Uterus (tissue), 4 donors: ENCODE data around the gene TTLL4. TPM values are rescaled to one million over a fixed set of nuclear protein-coding genes. Genes with fewer than 3 reads are reported as not detected.

Experiments
- DNase-seq, 2 donors: peaks; one replicate each; pipeline ENCODE4 v3.0.0-alpha.2; 2019 to 2020
- H3K27ac ChIP-seq, 2 donors: fragments of 200-600 bp; sonication (generic); 1 replicate in 1 of 2; 2 replicates in 1 of 2; pipeline ENCODE4 v1.5.1; 2016 to 2018
- H3K27me3 ChIP-seq, 2 donors: fragments of 200-600 bp; sonication (generic); one replicate each; pipeline ENCODE4 v1.5.1; 2018 to 2019; ENCODE audit warnings: control low read depth in 1 of 2
- H3K36me3 ChIP-seq, 2 donors: fragments of 200-600 bp; sonication (generic); one replicate each; pipeline ENCODE4 v1.5.1; 2019; ENCODE audit warnings: control low read depth in 1 of 2
- H3K4me1 ChIP-seq, 2 donors: fragments of 200-600 bp; sonication (generic); one replicate each; pipeline ENCODE4 v1.5.1; 2018 to 2019; ENCODE audit warnings: control low read depth in 1 of 2
- H3K4me3 ChIP-seq, 2 donors: fragments of 200-600 bp; sonication (generic); 1 replicate in 1 of 2; 2 replicates in 1 of 2; pipeline ENCODE4 v1.5.1; 2018 to 2019; ENCODE audit warnings: mild to moderate bottlenecking in 1 of 2
- H3K9me3 ChIP-seq, 2 donors: fragments of 200-600 bp; sonication (generic); one replicate each; pipeline ENCODE4 v1.5.1; 2019; ENCODE audit warnings: control low read depth in 1 of 2
- POLR2A ChIP-seq, 2 donors: fragments of 450-650 bp; IDR thresholded peaks; one replicate each; pipeline ENCODE4 v1.6.1; 2016; ENCODE audit warnings: antibody characterized with exemption in 2 of 2, mild to moderate bottlenecking in 1 of 2, moderate library complexity in 1 of 2
- intact Hi-C: fragments of 100-400 bp; cut with DNase I; formaldehyde crosslinking; loops from one replicate; pipeline ENCODE4 v1.15.1; 2023; ENCODE audit warnings: low total_unique reads
- total RNA-seq, 4 donors: library from RNA; depleted of rRNA in 3 of 4; stranded (reverse); fragments of >200 nt in 3 of 4; gene quantifications; one replicate each; pipeline versions ENCODE4 v1.1.0 to v1.2.4, GENCODE V29; 2014 to 2023
- TF ChIP-seq, protein P1 (sequence below), 4 experiments: fragments of 200-600 bp in 2 of 4; fragments of 450-650 bp in 2 of 4; sonication (generic) in 2 of 4; IDR thresholded peaks; one replicate each; pipeline ENCODE4 v1.5.1; 2016 to 2019; ENCODE audit warnings: antibody characterized with exemption in 4 of 4, mild to moderate bottlenecking in 2 of 4, moderate library complexity in 1 of 4
- donor health status: DM: yes; HTN: yes; CAD: no.

Gene TTLL4
- total RNA-seq, 4 donors from 2014 or later, result 13.1 to 117 (median 25.7) TPM

DNA sequence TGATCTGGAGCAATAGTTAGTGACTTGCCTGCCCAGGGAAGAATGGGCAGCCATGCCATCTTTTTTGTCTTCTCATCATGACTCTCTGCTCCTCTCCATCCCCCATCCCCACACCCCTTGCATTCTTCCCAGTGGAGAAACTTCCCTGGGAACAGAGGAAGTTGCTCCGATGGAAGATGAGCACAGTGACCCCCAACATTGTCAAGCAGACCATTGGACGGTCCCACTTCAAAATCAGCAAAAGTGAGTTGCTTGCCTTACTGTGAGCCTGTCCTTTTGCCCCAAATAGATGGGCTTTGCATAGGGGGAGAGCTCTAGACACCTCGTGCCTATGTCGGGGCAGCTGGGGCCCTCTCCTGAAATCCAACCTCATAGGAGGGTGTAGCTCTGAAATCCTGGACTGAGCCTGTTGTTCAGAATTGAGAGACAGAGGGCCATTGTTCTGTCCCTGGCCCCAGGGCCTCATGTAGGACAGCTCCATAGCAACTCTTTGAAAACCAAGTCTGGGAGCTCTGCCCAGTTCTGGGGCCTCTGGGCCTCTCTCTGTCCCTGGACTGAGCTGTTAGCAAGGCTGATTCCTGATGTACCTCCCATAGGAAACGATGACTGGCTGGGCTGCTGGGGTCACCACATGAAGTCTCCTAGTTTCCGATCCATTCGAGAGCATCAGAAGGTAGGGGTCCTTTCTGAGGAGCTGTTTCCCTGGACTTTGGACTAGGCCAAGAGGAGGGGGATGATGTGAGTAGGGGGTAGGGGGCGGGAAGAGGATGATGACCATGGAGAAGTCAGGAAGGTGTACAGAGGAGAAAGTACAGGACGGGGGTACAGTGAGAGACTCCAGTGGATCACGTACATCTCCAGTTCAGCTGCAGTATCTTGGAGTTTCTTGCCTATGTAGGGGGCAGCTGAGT lies 35.2 kb downstream of the TTLL4 start:
- intact Hi-C loops, result no loop called here
- no peak overlapping the region for H3K27ac ChIP-seq
- DNase-seq, result no peak
- H3K4me1 ChIP-seq, result no peaks in the 10 kb centered on the region
- TF ChIP-seq, protein P1, sequence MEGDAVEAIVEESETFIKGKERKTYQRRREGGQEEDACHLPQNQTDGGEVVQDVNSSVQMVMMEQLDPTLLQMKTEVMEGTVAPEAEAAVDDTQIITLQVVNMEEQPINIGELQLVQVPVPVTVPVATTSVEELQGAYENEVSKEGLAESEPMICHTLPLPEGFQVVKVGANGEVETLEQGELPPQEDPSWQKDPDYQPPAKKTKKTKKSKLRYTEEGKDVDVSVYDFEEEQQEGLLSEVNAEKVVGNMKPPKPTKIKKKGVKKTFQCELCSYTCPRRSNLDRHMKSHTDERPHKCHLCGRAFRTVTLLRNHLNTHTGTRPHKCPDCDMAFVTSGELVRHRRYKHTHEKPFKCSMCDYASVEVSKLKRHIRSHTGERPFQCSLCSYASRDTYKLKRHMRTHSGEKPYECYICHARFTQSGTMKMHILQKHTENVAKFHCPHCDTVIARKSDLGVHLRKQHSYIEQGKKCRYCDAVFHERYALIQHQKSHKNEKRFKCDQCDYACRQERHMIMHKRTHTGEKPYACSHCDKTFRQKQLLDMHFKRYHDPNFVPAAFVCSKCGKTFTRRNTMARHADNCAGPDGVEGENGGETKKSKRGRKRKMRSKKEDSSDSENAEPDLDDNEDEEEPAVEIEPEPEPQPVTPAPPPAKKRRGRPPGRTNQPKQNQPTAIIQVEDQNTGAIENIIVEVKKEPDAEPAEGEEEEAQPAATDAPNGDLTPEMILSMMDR (IDR thresholded peaks at IDR 0.05), result no peak
- no peak for TF ChIP-seq POLR2A (IDR thresholded peaks at IDR 0.05)
- H3K27me3 ChIP-seq, result no peaks in the 10 kb centered on the region
- H3K36me3 ChIP-seq, result no peaks in the 10 kb centered on the region
- H3K9me3 ChIP-seq, result no peaks in the 10 kb centered on the region
- H3K4me3 ChIP-seq, result no peak overlapping the region

DNA sequence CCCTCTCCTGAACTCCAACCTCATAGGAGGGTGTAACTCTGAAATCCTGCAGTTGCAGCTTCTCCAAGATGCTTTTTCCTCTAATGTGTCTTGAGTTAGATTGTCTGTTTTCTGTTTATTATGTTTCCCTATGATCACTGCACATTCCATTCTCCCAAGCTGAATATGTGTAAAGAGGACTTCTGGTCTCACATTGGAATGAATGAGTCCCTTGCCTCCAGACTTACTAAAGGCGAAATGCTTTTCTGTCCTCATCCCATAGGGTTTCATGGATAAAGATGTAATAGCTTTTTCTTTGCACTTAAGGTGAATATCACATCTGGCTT lies 35.8 kb downstream of the TTLL4 start:
- H3K4me1 ChIP-seq, result no peaks in the 10 kb centered on the region
- no peak overlapping the region for H3K27ac ChIP-seq
- TF ChIP-seq, protein P1 (IDR thresholded peaks at IDR 0.05), result no peak
- no peak for TF ChIP-seq POLR2A (IDR thresholded peaks at IDR 0.05)
- no peak for DNase-seq
- H3K27me3 ChIP-seq, result no peaks in the 10 kb centered on the region
- no peaks in the 10 kb centered on the region for H3K9me3 ChIP-seq
- intact Hi-C loops, result no loop called here
- H3K4me3 ChIP-seq, result no peak overlapping the region
- no peaks in the 10 kb centered on the region for H3K36me3 ChIP-seq

DNA sequence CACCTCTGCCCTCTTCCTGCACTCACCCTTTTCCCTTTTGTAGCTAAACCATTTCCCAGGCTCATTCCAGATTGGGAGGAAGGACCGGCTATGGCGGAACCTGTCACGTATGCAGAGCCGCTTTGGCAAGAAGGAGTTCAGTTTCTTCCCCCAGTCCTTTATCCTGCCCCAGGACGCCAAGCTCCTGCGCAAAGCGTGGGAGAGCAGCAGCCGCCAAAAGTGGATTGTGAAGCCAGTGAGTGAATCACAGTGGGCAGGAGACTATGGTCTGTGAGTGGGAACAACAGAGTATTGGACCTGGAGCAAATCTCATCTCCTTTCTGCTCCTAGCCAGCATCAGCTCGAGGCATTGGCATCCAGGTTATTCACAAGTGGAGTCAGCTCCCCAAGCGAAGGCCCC lies 36.3 kb downstream of the TTLL4 start:
- H3K4me3 ChIP-seq, result no peak overlapping the region

DNA sequence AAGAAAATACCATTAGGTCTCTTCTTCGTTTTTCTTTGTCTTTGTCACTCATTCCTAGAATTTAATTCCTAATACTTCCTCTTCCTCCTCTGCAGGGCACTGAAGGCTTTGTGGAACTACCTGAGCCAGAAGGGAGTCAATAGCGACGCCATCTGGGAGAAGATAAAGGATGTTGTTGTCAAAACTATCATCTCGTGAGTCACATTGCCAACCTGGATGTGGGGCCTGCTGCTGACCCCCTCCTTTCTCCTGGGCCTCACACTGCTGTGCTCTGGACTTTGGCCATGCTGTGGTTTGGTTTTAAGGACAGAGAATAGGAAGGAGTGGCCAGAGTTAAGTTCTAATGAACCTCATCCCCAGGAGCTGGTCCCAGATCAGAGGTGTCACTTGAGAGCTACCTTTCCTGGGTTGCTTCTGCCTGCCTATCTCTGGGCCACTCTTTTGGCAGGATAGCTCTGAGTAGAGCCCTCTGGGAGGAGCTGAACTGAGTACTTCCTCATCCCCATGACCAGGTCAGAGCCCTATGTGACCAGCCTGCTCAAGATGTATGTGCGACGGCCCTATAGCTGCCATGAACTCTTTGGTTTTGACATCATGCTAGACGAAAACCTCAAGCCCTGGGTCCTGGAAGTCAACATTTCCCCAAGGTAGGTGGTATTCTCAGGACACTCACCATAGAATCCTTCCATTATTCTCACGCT lies 38.3 kb downstream of the TTLL4 start:
- H3K4me1 ChIP-seq, result no peaks in the 10 kb centered on the region
- intact Hi-C loops, result no loop called here
- no peaks in the 10 kb centered on the region for H3K36me3 ChIP-seq
- no peak overlapping the region for H3K27ac ChIP-seq
- DNase-seq, result no peak
- no peaks in the 10 kb centered on the region for H3K27me3 ChIP-seq
- H3K9me3 ChIP-seq, result no peaks in the 10 kb centered on the region
- no peak for TF ChIP-seq POLR2A (IDR thresholded peaks at IDR 0.05)
- TF ChIP-seq, protein P1 (IDR thresholded peaks at IDR 0.05), result no peak
- no peak overlapping the region for H3K4me3 ChIP-seq

More for the DNA sequence above, 36.3 kb downstream of the TTLL4 start:
- DNase-seq, result no peak
- TF ChIP-seq, protein P1 (IDR thresholded peaks at IDR 0.05), result no peak
- no peak for TF ChIP-seq POLR2A (IDR thresholded peaks at IDR 0.05)
- Histone ChIP-seq H3K36me3 (no peaks in the 10 kb centered on the region), H3K27ac (no peak overlapping the region), H3K27me3 (no peaks in the 10 kb centered on the region), H3K9me3 (no peaks in the 10 kb centered on the region), H3K4me1 (no peaks in the 10 kb centered on the region)
- intact Hi-C loops, result no loop called here

DNA sequence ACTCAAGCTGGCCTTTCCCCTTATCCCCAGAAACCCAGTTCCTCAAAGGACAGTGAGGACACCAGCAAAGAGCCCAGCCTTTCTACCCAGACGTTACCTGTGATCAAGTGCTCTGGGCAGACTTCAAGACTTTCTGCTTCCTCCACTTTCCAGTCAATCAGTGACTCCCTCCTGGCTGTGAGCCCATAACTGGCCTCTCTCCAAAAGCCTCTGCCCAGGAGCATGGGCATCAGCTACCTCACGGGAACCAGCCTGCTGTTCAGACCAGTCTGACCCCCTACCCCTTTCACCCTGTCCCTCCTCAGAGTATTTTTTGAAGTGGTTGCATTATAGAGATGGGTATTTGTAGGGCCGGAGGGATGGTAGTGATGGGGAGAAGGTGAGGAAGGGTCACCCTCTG lies 43.6 kb downstream of the TTLL4 start:
- H3K27ac ChIP-seq, result no peak overlapping the region
- no peaks in the 10 kb centered on the region for H3K9me3 ChIP-seq
- no peaks in the 10 kb centered on the region for H3K4me1 ChIP-seq
- no peak overlapping the region for H3K4me3 ChIP-seq
- H3K27me3 ChIP-seq, result no peaks in the 10 kb centered on the region
- no peaks in the 10 kb centered on the region for H3K36me3 ChIP-seq
- DNase-seq, result no peak
- TF ChIP-seq POLR2A (IDR thresholded peaks at IDR 0.05), result no peak
- TF ChIP-seq, protein P1 (IDR thresholded peaks at IDR 0.05), result no peak
- intact Hi-C loops, result no loop called here
